Skeletal muscle tissue (tissue), 4 donors: ENCODE measurements around the gene TIMELESS. TPM values are rescaled to one million over a fixed set of nuclear protein-coding genes. Genes with fewer than 3 reads are reported as not detected.

Experiments used
- H3K27ac ChIP-seq: one replicate; pipeline ENCODE4 v1.7.0; 2013; ENCODE audit warnings: mild to moderate bottlenecking, low read depth, low read length, inconsistent platforms
- H3K27me3 ChIP-seq, 3 donors: one replicate each; pipeline ENCODE4 v1.7.0; 2013; ENCODE audit warnings: low read length in 3 of 3; ENCODE audit not compliant: control insufficient read depth in 3 of 3, insufficient read depth in 3 of 3
- H3K36me3 ChIP-seq, 3 donors: one replicate each; pipeline ENCODE4 v1.7.0; 2013; ENCODE audit warnings: low read length in 3 of 3; ENCODE audit not compliant: control insufficient read depth in 3 of 3, insufficient read depth in 3 of 3
- H3K4me1 ChIP-seq, 3 donors: one replicate each; pipeline ENCODE4 v1.7.0; 2013; ENCODE audit warnings: low read length in 3 of 3, mild to moderate bottlenecking in 3 of 3; ENCODE audit not compliant: control insufficient read depth in 3 of 3, insufficient read depth in 3 of 3
- H3K4me3 ChIP-seq, 3 donors: one replicate each; pipeline ENCODE4 v1.7.0; 2013; ENCODE audit warnings: low read length in 3 of 3
- H3K9ac ChIP-seq, 3 donors: one replicate each; pipeline ENCODE4 v1.7.0; 2013; ENCODE audit warnings: low read length in 3 of 3, mild to moderate bottlenecking in 3 of 3, moderate library complexity in 2 of 3, low read depth in 1 of 3
- H3K9me3 ChIP-seq, 3 donors: one replicate each; pipeline ENCODE4 v1.7.0; 2013; ENCODE audit warnings: low read length in 3 of 3; ENCODE audit not compliant: control insufficient read depth in 3 of 3
- total RNA-seq: library from RNA; depleted of rRNA; stranded (reverse); fragments of >200 nt; gene quantifications from one replicate; pipeline ENCODE4 v1.2.3, GENCODE V29; 2014
- donor health status: Osteomylitis.

TIMELESS gene
- total RNA-seq, 1 donor from 2014 or later: 5.2 TPM

DNA sequence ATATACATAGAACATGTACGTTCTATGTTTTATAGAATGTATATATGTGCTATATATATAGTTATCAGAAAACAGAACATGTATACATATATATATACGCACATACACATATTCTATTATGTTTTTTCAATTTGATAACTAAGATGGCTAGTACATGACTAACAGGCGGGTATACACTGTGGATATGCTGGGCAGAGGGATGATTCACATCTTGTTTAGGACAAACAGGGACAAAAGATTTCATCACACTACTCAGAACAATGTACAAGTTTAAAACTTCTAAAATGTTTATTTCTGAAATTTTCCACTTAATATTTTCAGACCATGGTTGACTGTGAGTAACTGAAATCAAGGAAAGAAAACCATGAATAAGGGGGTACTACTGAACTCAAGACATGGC, 17.4 kb downstream of the TIMELESS start:
- Histone ChIP-seq H3K27me3 (no peaks in the 10 kb centered on the region), H3K27ac (no peak overlapping the region), H3K9ac (no peak overlapping the region), H3K4me1 (no peaks in the 10 kb centered on the region), H3K36me3 (peaks cover 0 to 10% (median 0%) of the 10 kb centered on the region in 3 donors), H3K4me3 (no peak overlapping the region), H3K9me3 (no peaks in the 10 kb centered on the region)

DNA sequence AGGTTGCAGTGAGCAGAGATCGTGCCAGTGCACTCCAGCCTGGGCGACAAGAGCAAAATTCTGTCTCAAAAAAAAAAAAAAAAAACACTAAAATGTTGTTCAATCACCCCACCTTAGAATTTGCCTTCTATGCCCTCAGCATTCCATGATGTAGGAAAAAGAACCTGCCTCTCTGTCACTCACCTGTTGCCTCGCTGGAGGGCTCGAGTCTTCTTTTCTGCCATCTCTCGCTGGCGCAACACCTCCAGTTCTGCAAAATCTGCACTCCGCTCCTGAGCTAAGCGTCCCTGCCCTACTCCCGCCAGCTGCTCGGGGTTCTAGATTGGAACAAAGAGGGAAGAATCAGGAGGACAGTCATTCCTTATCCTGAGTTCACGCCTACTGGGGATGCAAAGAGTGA, 17.9 kb downstream of the TIMELESS start:
- no peak overlapping the region for H3K9ac ChIP-seq
- no peaks in the 10 kb centered on the region for H3K4me1 ChIP-seq
- no peak overlapping the region for H3K27ac ChIP-seq
- no peak overlapping the region for H3K4me3 ChIP-seq
- H3K27me3 ChIP-seq: no peaks in the 10 kb centered on the region
- peaks cover 0 to 10% (median 0%) of the 10 kb centered on the region in 3 donors for H3K36me3 ChIP-seq
- no peaks in the 10 kb centered on the region for H3K9me3 ChIP-seq

DNA sequence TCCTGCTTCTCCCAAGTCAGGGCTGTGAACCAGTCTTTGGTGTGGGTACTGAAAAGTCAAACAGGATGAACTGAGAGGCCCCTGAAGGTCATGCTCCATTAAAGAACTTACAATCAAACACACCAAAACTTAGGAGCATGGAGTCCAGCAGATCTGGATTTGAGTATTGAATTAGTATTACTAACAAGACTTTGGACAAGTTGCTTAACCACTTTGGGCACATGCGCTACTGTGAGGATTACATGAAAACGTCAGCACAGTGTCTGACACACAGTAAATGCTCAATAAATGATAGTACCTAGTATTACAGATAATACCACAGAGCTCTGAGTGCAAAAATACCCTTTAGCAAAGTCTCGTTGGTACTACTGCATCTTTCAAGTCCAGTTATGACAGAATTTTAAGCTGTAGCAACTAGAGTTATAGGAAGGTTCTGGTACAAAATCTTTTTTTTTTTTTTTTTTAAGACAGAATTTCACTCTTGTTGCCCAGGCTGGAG, 23.2 kb downstream of the TIMELESS start:
- Histone ChIP-seq H3K9ac (no peak overlapping the region), H3K27me3 (no peaks in the 10 kb centered on the region), H3K4me3 (no peak overlapping the region), H3K27ac (no peak overlapping the region), H3K4me1 (no peaks in the 10 kb centered on the region), H3K9me3 (no peaks in the 10 kb centered on the region), H3K36me3 (peaks cover 2 to 24% (median 12%) of the 10 kb centered on the region in 3 donors)

DNA sequence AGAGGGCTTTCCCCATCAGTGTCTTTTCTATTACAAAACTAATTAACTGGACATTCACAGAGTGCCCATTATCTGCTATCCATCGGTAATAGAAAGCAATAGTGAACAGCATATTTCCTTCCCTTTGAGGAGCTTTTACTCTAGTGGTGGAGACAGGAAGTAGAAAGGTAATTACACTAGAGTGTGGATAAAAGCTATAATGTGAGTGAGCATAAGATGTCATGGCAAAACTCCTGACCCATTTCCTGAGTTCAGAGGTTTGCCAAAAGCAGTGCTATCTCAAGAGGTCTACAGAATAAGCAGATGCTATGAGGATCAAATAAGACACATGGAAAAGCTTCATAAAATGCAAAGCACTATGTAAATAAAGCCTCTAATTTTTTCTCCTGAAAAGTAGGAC, 24.0 kb downstream of the TIMELESS start:
- Histone ChIP-seq H3K9ac (no peak overlapping the region), H3K36me3 (peaks cover 5 to 27% (median 17%) of the 10 kb centered on the region in 3 donors), H3K4me1 (no peaks in the 10 kb centered on the region)

DNA sequence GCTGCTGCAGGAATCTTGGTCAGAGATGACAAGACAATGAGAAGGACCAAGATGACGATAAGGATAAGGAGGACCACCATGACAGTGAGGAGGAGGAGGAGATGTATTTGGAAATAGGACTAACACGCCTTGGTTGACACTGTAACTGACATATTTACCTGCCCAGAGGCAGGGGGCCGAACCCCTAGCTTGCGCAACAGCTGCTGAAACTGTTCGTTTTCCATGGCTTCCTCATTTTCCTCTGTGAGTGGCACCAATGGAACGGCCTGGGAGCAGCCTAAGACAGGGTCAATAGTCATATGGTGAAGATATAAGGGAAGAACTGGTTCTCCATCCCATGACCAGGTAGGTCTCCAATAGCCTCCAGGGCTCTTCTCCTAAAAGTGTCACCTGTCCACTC, 28.8 kb downstream of the TIMELESS start:
- Histone ChIP-seq H3K36me3 (peaks cover 8 to 17% (median 17%) of the 10 kb centered on the region in 3 donors), H3K9ac (no peak overlapping the region), H3K4me1 (no peaks in the 10 kb centered on the region), H3K27me3 (no peaks in the 10 kb centered on the region), H3K4me3 (no peak overlapping the region), H3K9me3 (no peaks in the 10 kb centered on the region), H3K27ac (no peak overlapping the region)

More for the DNA sequence above, 24.0 kb downstream of the TIMELESS start:
- H3K4me3 ChIP-seq: no peak overlapping the region
- H3K9me3 ChIP-seq: no peaks in the 10 kb centered on the region
- no peaks in the 10 kb centered on the region for H3K27me3 ChIP-seq
- H3K27ac ChIP-seq: no peak overlapping the region

DNA sequence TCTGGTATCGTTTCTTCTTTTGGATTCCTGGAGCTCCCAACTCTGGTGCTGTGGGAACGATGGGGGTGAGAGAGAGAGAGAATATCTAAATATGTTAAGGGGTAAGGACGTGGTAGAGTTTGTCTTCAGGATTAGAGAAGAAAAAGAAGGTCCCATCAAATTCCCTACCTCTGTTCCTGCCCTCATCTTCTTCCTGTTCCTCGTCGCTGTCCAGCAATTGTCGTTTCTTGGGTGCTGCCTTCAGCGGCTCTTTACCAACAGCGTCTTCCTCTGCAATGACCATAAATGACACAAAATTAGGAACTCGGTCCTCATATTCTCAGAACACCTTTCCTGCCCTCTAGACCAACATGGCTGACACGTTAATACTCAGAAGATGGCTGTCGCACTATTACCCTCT, 31.5 kb downstream of the TIMELESS start:
- no peaks in the 10 kb centered on the region for H3K9me3 ChIP-seq
- no peak overlapping the region for H3K27ac ChIP-seq
- H3K27me3 ChIP-seq: no peaks in the 10 kb centered on the region
- H3K36me3 ChIP-seq: peaks cover 8 to 10% (median 8%) of the 10 kb centered on the region in 3 donors
- no peak overlapping the region for H3K9ac ChIP-seq
- H3K4me1 ChIP-seq: no peaks in the 10 kb centered on the region
- H3K4me3 ChIP-seq: no peak overlapping the region

DNA sequence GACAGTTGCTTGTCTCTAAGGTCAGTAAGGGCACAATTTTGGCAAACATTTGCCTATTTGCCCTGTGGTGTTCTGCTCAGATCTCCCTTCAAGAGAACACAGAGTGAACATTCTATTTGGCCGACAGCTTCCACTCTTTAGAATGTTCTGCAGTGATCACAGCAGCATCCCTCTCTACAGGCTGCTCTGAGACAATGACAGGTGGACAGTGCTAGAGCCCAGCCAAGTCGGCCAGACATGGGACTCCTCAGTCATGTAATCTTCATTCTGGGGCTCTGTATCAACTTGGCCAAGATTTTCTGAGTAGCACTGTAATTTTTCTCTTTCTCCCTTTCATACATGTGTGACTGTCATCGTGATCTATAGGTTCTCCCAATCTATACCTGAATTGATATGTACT, 34.8 kb downstream of the TIMELESS start:
- H3K9ac ChIP-seq: no peak overlapping the region
- peaks cover 0 to 2% (median 0%) of the 10 kb centered on the region in 3 donors for H3K36me3 ChIP-seq
- no peak overlapping the region for H3K27ac ChIP-seq
- no peak overlapping the region for H3K4me3 ChIP-seq
- peaks cover 0 to 3% (median 0%) of the 10 kb centered on the region in 3 donors for H3K4me1 ChIP-seq
- no peaks in the 10 kb centered on the region for H3K9me3 ChIP-seq
- H3K27me3 ChIP-seq: no peaks in the 10 kb centered on the region

DNA sequence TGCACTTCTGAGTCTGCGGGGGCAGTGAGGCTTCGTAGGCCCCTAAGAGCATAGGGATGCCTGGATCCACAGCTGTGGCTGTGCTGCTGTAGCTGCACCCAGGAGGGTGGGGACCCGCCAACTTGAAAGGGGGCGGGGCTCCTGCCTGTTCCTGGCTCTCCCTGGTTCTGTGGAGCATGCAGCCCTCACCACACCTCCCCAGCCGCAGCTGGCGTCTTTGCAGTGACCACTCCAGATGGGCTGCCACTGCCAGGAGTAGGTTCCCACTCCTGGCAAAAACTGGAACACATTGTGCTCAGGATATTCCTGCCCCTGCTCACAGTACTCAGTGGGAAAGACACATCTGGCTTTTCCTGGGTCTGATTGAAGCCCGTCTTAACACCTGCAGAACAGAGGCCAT, 35.8 kb downstream of the TIMELESS start:
- Histone ChIP-seq H3K27ac (no peak overlapping the region), H3K9me3 (no peaks in the 10 kb centered on the region), H3K4me3 (no peak overlapping the region), H3K4me1 (peaks cover 0 to 3% (median 0%) of the 10 kb centered on the region in 3 donors), H3K27me3 (no peaks in the 10 kb centered on the region), H3K36me3 (no peaks in the 10 kb centered on the region), H3K9ac (no peak overlapping the region)

DNA sequence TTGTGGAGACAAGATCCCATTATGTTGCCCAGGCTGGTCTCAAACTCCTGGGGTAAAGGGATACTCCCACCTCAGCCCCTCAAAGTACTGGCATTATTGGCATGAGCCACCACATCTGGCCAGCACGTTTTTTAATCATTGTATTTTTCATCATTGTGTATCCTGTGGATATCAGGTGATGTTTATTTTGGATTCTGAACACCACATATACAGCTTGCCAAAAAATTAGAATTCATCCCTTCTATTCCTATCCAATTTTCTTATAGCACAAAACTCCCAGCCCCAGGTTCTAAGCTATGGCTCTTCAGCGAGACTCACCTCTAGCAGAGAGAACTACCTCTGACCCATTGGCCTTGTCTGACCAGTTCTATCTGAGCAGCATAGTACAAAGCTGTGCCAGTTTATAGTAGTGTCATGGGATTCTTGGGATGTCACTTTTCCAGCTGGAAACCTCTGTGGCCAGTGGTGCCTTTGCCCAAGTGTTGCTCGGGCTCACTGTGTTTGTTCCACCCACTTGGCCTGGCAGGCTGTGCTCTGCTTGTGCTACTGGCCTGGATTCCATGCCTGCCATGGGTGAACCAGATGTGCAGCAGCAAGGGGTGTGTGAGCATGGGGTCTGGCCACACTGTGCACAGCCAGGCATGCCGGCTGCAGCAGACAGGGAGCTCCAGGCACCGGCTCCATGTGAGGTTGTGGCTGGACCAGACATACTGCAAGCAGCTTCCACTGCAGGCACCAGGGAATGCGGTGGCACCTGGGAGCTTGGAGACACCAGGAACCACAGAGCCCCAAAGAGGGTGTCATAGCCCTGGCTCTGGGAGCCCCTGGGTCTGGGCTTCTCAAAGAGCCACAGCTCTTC, 37.2 kb downstream of the TIMELESS start:
- Histone ChIP-seq H3K4me3 (no peak overlapping the region), H3K27ac (no peak overlapping the region), H3K9ac (no peak overlapping the region), H3K9me3 (no peaks in the 10 kb centered on the region), H3K36me3 (no peaks in the 10 kb centered on the region), H3K27me3 (no peaks in the 10 kb centered on the region), H3K4me1 (peaks cover 0 to 3% (median 0%) of the 10 kb centered on the region in 3 donors)

DNA sequence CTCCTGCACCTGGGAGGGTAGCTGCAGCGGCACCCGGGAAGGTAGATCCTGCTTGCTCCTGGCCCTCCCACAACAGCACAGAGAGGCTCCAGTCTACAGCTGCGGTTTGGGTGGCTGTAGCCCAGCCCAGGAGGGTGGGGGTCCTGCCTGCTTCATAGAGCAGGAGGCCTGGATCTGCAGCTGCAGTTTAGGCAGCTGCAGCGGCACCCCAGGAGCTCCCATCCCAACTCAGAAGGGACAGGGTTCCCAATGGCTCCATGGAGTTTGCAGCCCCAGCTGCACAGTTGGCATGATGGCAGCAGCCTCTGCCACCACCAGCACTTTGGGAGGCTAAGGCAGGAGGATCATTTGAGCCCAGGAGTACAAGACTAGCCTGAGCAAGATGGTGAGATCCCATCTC, 38.5 kb downstream of the TIMELESS start:
- no peak overlapping the region for H3K27ac ChIP-seq
- no peak overlapping the region for H3K4me3 ChIP-seq
- peaks cover 0 to 3% (median 0%) of the 10 kb centered on the region in 3 donors for H3K4me1 ChIP-seq

More for the DNA sequence above, 38.5 kb downstream of the TIMELESS start:
- H3K27me3 ChIP-seq: no peaks in the 10 kb centered on the region
- H3K9me3 ChIP-seq: no peaks in the 10 kb centered on the region
- no peaks in the 10 kb centered on the region for H3K36me3 ChIP-seq
- H3K9ac ChIP-seq: no peak overlapping the region
